Adrenal gland (tissue), 12 donors: ENCODE measurements around the gene CSKMT. TPM values are rescaled to one million over a fixed set of nuclear protein-coding genes. Genes with fewer than 3 reads are reported as not detected.
A peak's percentile ranks its signal among the peaks of the same experiment; 100 is the strongest.
"Not testable (repeated sequence)": the region's sequence is repeated elsewhere in the genome, so short reads cannot be mapped to it uniquely, and the experiment has no call there.

Source experiments
- DNase-seq, 7 donors: peaks; one replicate each; pipeline ENCODE4 v3.0.0-alpha.2; 2019 to 2020
- H3K27ac ChIP-seq, 5 donors: fragments of 200-600 bp; sonication (generic) in 4 of 5; 1 replicate in 3 of 5; 2 replicates in 2 of 5; pipeline versions ENCODE4 v1.5.1 to v1.8.0; 2016 to 2020; ENCODE audit warnings: mild to moderate bottlenecking in 1 of 5
- H3K27me3 ChIP-seq: fragments of 200-600 bp; 2 replicates; pipeline ENCODE4 v1.8.0; 2021
- H3K36me3 ChIP-seq, 2 donors: fragments of 200-600 bp; replicated peaks in 1 of 2; 1 replicate in 1 of 2; 2 replicates in 1 of 2; pipeline versions ENCODE4 v1.5.1 to v1.8.0; 2018 to 2022
- H3K4me1 ChIP-seq, 2 donors: fragments of 200-600 bp; replicated peaks in 1 of 2; 1 replicate in 1 of 2; 2 replicates in 1 of 2; pipeline versions ENCODE4 v1.5.1 to v1.8.0; 2018 to 2021
- H3K4me3 ChIP-seq, 4 donors: fragments of 200-600 bp; sonication (generic) in 3 of 4; one replicate each; pipeline ENCODE4 v1.5.1; 2016 to 2018
- H3K9me3 ChIP-seq, 3 donors: fragments of 200-600 bp; sonication (generic) in 1 of 3; replicated peaks in 1 of 3; 1 replicate in 2 of 3; 2 replicates in 1 of 3; pipeline versions ENCODE4 v1.5.1 to v1.8.0; 2016 to 2021
- CTCF ChIP-seq, 6 experiments: fragments of 450-650 bp in 4 of 6; fragments of 200-600 bp in 2 of 6; sonication (generic) in 1 of 6; IDR thresholded peaks; 1 replicate in 5 of 6; 2 replicates in 1 of 6; pipeline versions ENCODE4 v1.5.1 to v1.8.0; 2016 to 2021; ENCODE audit warnings: antibody characterized with exemption in 6 of 6, mild to moderate bottlenecking in 2 of 6, moderate library complexity in 1 of 6
- POLR2A ChIP-seq, 2 donors: fragments of 450-650 bp; IDR thresholded peaks; one replicate each; pipeline ENCODE4 v1.6.1; 2017; ENCODE audit warnings: antibody characterized with exemption in 2 of 2, mild to moderate bottlenecking in 2 of 2, moderate library complexity in 1 of 2
- WGBS, 4 donors: extraction: QIAGEN DNeasy Blood & Tissue Kit in 2 of 4; methylation state at CpG; one replicate each; pipeline versions ENCODE4 v1.1.5 to v1.1.7; 2013 to 2017; 5-methylcytosine and 5-hydroxymethylcytosine counted together
- intact Hi-C, 2 donors: fragments of 100-400 bp; cut with DNase I; formaldehyde crosslinking; loops; one replicate each; pipeline versions ENCODE4 v1.14.1 to v1.15.0; 2022 to 2023
- polyA plus RNA-seq, 3 donors: library from polyadenylated mRNA; stranded (reverse); fragments of 200-250 nt in 2 of 3; fragments of 350-450 nt in 1 of 3; fragmentation: Illumina TruSeq in 1 of 3; extraction: RNeasy Lipid Tissue Mini Kit (QIAGEN cat#74804) in 1 of 3; gene quantifications; one replicate each; pipeline ENCODE4 v1.2.3, GENCODE V29; 2013 to 2014
- total RNA-seq, 9 donors: library from RNA; depleted of rRNA in 4 of 9; stranded (reverse); fragments of >200 nt in 4 of 9; fragments of 120-200 nt in 1 of 9; fragmentation: NEBNext Ultra II Directional in 1 of 9; extraction: Animal tissue kit (Norgen Biotek cat#: 25700) in 1 of 9; gene quantifications; one replicate each; pipeline versions ENCODE4 v1.1.0 to v1.2.4, GENCODE V29; 2013 to 2023
- donor health status: healthy with polysubstance abuse.
- donor health status: Bipolar disorder and iron deficiency.
- donor health status: DM: yes; HTN: yes; CAD: no.
- donor health status: DM: no; HTN: no; CAD: no.
- donor health status: DM: no; HTN: no; CAD: no.
- donor health status: DM: yes; HTN: yes; CAD: no.

The CSKMT gene
- total and polyA plus RNA-seq, 12 donors: 1.9 to 37.2 (median 8.7) TPM; not detected in 1

GRCh38 chr11:62687508-62688396, 22.6 kb downstream of the CSKMT start:
- Histone ChIP-seq H3K27ac (no peak overlapping the region), H3K4me3 (peak overlapping the region in 1 of 4 donors; percentile 19), H3K4me1 (peaks cover 4 to 23% of the 10 kb centered on the region in 2 donors), H3K36me3 (peaks cover 0 to 31% of the 10 kb centered on the region in 2 donors), H3K27me3 (no peaks in the 10 kb centered on the region), H3K9me3 (no peaks in the 10 kb centered on the region)
- TF ChIP-seq POLR2A (IDR thresholded peaks at IDR 0.05): no peak
- TF ChIP-seq CTCF (IDR thresholded peaks at IDR 0.05): no peak
- DNase-seq: no peak
- WGBS, 4 donors: 44 to 72% (median 50%) methylated on average over 14 to 74 of the region's 74 CpGs
- intact Hi-C loops: no loop called here

- intact Hi-C loops: no loop called here
- H3K27me3 ChIP-seq: no peaks in the 10 kb centered on the region
- peak overlapping the region in 1 of 4 donors; percentile 31 for H3K4me3 ChIP-seq
- TF ChIP-seq CTCF (IDR thresholded peaks at IDR 0.05) (no peak), POLR2A (IDR thresholded peaks at IDR 0.05) (no peak)
- peaks cover 0 to 36% of the 10 kb centered on the region in 2 donors for H3K36me3 ChIP-seq
- H3K4me1 ChIP-seq: peaks cover 4 to 23% of the 10 kb centered on the region in 2 donors
- WGBS, 4 donors: 20 to 40% (median 34%) methylated on average over 1 of the region's 1 CpG
- no peaks in the 10 kb centered on the region for H3K9me3 ChIP-seq
- DNase-seq: no peak
- peak overlapping the region in 2 of 5 donors; percentile 54 to 62 for H3K27ac ChIP-seq
Observed at GRCh38 chr11:62688491-62688890, 23.4 kb downstream of the CSKMT start.

- Histone ChIP-seq H3K36me3 (peaks cover 0 to 36% of the 10 kb centered on the region in 2 donors), H3K4me3 (peak within 1 kb of the TSS in 1 of 4 donors; percentile 31), H3K9me3 (no peaks in the 10 kb centered on the region), H3K4me1 (peaks cover 4 to 23% of the 10 kb centered on the region in 2 donors), H3K27ac (peak within 1 kb of the TSS; percentile 35 to 77 (median 54)), H3K27me3 (no peaks in the 10 kb centered on the region)
- TF ChIP-seq POLR2A (IDR thresholded peaks at IDR 0.05): peak; percentile 33 to 71
- no peak for TF ChIP-seq CTCF (IDR thresholded peaks at IDR 0.05)
- intact Hi-C loops: loop anchor here in 1 of 2 donors (5.0 kb wide), 1 partner anchor 307 kb away; no protein-coding TSS in a partner anchor
- 25 to 39% (median 32%) methylated on average over 10 to 11 of the region's 11 CpGs for WGBS, 4 donors
- DNase-seq: peak; percentile 79 to 95 (median 89)
Observed at GRCh38 chr11:62689421-62690183, 24.5 kb downstream of the CSKMT start, which contains the start of gene LRRN4CL. LRRN4CL (minus strand) TSS chr11:62689530; CDS start chr11:62688508, 1,022 bp downstream.

GRCh38 chr11:62693624-62694023, 28.5 kb downstream of the CSKMT start:
- peaks cover 0 to 36% of the 10 kb centered on the region in 2 donors for H3K36me3 ChIP-seq
- not testable (repeated sequence) for H3K27ac ChIP-seq, DNase-seq, H3K9me3 ChIP-seq, H3K4me3 ChIP-seq, H3K27me3 ChIP-seq
- peaks cover 4 to 12% of the 10 kb centered on the region in 2 donors for H3K4me1 ChIP-seq
- WGBS, 4 donors: 65 to 80% (median 75%) methylated on average over 2 to 4 of the region's 4 CpGs
- intact Hi-C loops: loop anchor here in 1 of 2 donors (5.0 kb wide), 1 partner anchor 311 kb away; no protein-coding TSS in a partner anchor
